HepG2 (cell line): ENCODE data around the gene SIAH2. TPM values are rescaled to one million over a fixed set of nuclear protein-coding genes. Genes with fewer than 3 reads are reported as not detected.

Experiments used
- ARHGAP35 ChIP-seq: sonication (generic); formaldehyde crosslinking; IDR thresholded peaks from 2 replicates; pipeline ENCODE4 v1.9.0; 2022; ENCODE audit warnings: mild to moderate bottlenecking, inconsistent platforms, moderate library complexity, missing genetic modification reagents, borderline replicate concordance
- ATF3 ChIP-seq: sonication (generic); formaldehyde crosslinking; IDR thresholded peaks from 2 replicates; pipeline ENCODE4 v1.4.0; 2020; ENCODE audit warnings: missing genetic modification reagents
- ATF5 ChIP-seq: sonication (generic); formaldehyde crosslinking; IDR thresholded peaks from 2 replicates; pipeline ENCODE4 v1.4.0; 2020; ENCODE audit warnings: mild to moderate bottlenecking, low read depth, missing genetic modification reagents
- CSRNP1 ChIP-seq: sonication (generic); formaldehyde crosslinking; IDR thresholded peaks from 2 replicates; pipeline ENCODE4 v1.8.1; 2023; ENCODE audit warnings: mild to moderate bottlenecking, missing genetic modification reagents
- ERF ChIP-seq: IDR thresholded peaks from 2 replicates; pipeline ENCODE4 v1.6.1; 2018; ENCODE audit warnings: missing biosample characterization, missing genetic modification reagents
- FOXO1 ChIP-seq: sonication (generic); formaldehyde crosslinking; IDR thresholded peaks from 2 replicates; pipeline ENCODE4 v1.4.0; 2020; ENCODE audit warnings: missing genetic modification reagents
- GATAD2A ChIP-seq: IDR thresholded peaks from 2 replicates; pipeline ENCODE4 v1.6.1; 2016
- HMG20B ChIP-seq: conservative IDR thresholded peaks from 2 replicates; pipeline ENCODE4 v1.6.1; 2016; ENCODE audit warnings: missing genetic modification reagents, missing compliant biosample characterization
- HNRNPLL ChIP-seq: fragments of 200-400 bp; formaldehyde crosslinking; IDR thresholded peaks from 2 replicates; pipeline ENCODE4 v1.6.1; 2017; ENCODE audit warnings: mild to moderate bottlenecking, low read depth, low read length; ENCODE audit not compliant: poor library complexity, severe bottlenecking
- JDP2 ChIP-seq: sonication (generic); formaldehyde crosslinking; IDR thresholded peaks from 2 replicates; pipeline ENCODE4 v1.8.1; 2022; ENCODE audit warnings: missing genetic modification reagents, borderline replicate concordance
- MED1 ChIP-seq: sonication (generic); formaldehyde crosslinking; IDR thresholded peaks from 2 replicates; pipeline ENCODE4 v1.4.0; 2020; ENCODE audit warnings: missing genetic modification reagents
- MYC ChIP-seq: sonication (generic); formaldehyde crosslinking; IDR thresholded peaks from 2 replicates; pipeline ENCODE4 v1.9.0; 2021; ENCODE audit warnings: missing genetic modification reagents, borderline replicate concordance
- NFIC ChIP-seq: IDR thresholded peaks from 2 replicates; pipeline ENCODE4 v1.6.1; 2012; ENCODE audit warnings: mild to moderate bottlenecking, low read length, inconsistent platforms
- PHB2 ChIP-seq: fragments of 450-650 bp; IDR thresholded peaks from 2 replicates; pipeline ENCODE4 v1.6.1; 2018; ENCODE audit not compliant: partially characterized antibody
- RARA ChIP-seq: IDR thresholded peaks from 2 replicates; pipeline ENCODE4 v1.6.1; 2016; ENCODE audit warnings: missing genetic modification reagents, missing compliant biosample characterization
- RARG ChIP-seq: sonication (generic); formaldehyde crosslinking; IDR thresholded peaks from 2 replicates; pipeline ENCODE4 v1.4.0; 2020; ENCODE audit warnings: low read depth, mild to moderate bottlenecking, missing genetic modification reagents
- RELA ChIP-seq: sonication (generic); formaldehyde crosslinking; IDR thresholded peaks from 2 replicates; pipeline ENCODE4 v1.4.0; 2020; ENCODE audit warnings: missing genetic modification reagents
- SAP130 ChIP-seq: IDR thresholded peaks from 2 replicates; pipeline ENCODE4 v1.6.1; 2016; ENCODE audit warnings: low read depth
- TARDBP ChIP-seq: sonication (generic); formaldehyde crosslinking; IDR thresholded peaks from 2 replicates; pipeline ENCODE4 v1.8.0; 2022; ENCODE audit warnings: mild to moderate bottlenecking, missing genetic modification reagents
- THAP11 ChIP-seq: IDR thresholded peaks from 2 replicates; pipeline ENCODE4 v1.6.1; 2016; ENCODE audit warnings: missing biosample characterization, missing genetic modification reagents
- ZFY ChIP-seq: sonication (generic); formaldehyde crosslinking; IDR thresholded peaks from 2 replicates; pipeline ENCODE4 v1.4.0; 2020; ENCODE audit warnings: missing genetic modification reagents
- ZNF292 ChIP-seq: sonication (generic); formaldehyde crosslinking; IDR thresholded peaks from 2 replicates; pipeline ENCODE4 v1.8.1; 2022; ENCODE audit warnings: mild to moderate bottlenecking, low read depth, missing genetic modification reagents, borderline replicate concordance
- ZNF350 ChIP-seq: sonication (generic); formaldehyde crosslinking; IDR thresholded peaks from 2 replicates; pipeline ENCODE4 v1.4.0; 2020; ENCODE audit warnings: mild to moderate bottlenecking, low read depth, missing genetic modification reagents, borderline replicate concordance
- ZNF687 ChIP-seq: sonication (generic); formaldehyde crosslinking; IDR thresholded peaks from 2 replicates; pipeline ENCODE4 v1.5.1; 2020; ENCODE audit warnings: mild to moderate bottlenecking, missing genetic modification reagents, moderate library complexity
- ZNF792 ChIP-seq: IDR thresholded peaks from 2 replicates; pipeline ENCODE4 v1.6.1; 2016
- polyA plus RNA-seq, 8 experiments: library from polyadenylated mRNA; depleted of rRNA in 3 of 8; stranded (reverse) in 7 of 8; unstranded in 1 of 8; fragments of >200 nt; fragmentation: Illumina TruSeq in 4 of 8; extraction: Trizol in 4 of 8; gene quantifications; 2 replicates each; pipeline versions ENCODE4 v1.2.1 to v1.2.3, GENCODE V29; 2011 to 2016; ENCODE audit warnings: low read depth in 4 of 8, missing spikeins in 1 of 8, mixed read lengths in 1 of 8; ENCODE audit not compliant: insufficient read depth in 1 of 8
- total RNA-seq, 5 experiments: library from RNA; depleted of rRNA; stranded (reverse); fragments of >200 nt; fragmentation: Illumina TruSeq; extraction: Trizol; gene quantifications; 2 replicates each; pipeline ENCODE4 v1.2.3, GENCODE V29; 2016; ENCODE audit warnings: low read depth in 1 of 5

SIAH2 gene
- total and polyA plus RNA-seq, 2 of the 13 experiments (the other 11 are each of a cell fraction or from before 2014, with no cell fraction given), result 71.8 to 117 TPM

GRCh38 chr3:150779402-150779858 lies 16.5 kb upstream of the SIAH2 start (continued):
- TF ChIP-seq MYC (CRISPR knock-in tag) (peak; percentile 54; the same call in 1 of the 2 replicates), RELA (no peak), FOXO1 (CRISPR knock-in tag) (no peak), ZNF350 (CRISPR knock-in tag) (no peak), ZFY (CRISPR knock-in tag) (0 out of 2 replicates have a peak, but pooled peaks have one; percentile 22), PHB2 (no peak), GATAD2A (CRISPR knock-in tag) (peak; percentile 48; the same call in 1 of the 2 replicates), ZNF687 (CRISPR knock-in tag) (peak; percentile 81), HMG20B (no peak), ZNF792 (CRISPR knock-in tag) (no peak), RARA (CRISPR knock-in tag) (0 out of 2 replicates have a peak, but pooled peaks have one; percentile 34), HNRNPLL (no peak), JDP2 (CRISPR knock-in tag) (no peak), ATF5 (CRISPR knock-in tag) (no peak), ARHGAP35 (CRISPR knock-in tag) (no peak), CSRNP1 (no peak), MED1 (CRISPR knock-in tag) (peak; percentile 59; the same call in 1 of the 2 replicates), NFIC (no peak), ERF (CRISPR knock-in tag) (peak; percentile 63; the same call in 1 of the 2 replicates), ZNF292 (no peak), ATF3 (CRISPR knock-in tag) (no peak), RARG (no peak), SAP130 (CRISPR knock-in tag) (peak; percentile 43; the same call in 1 of the 2 replicates), TARDBP (CRISPR knock-in tag) (no peak), THAP11 (CRISPR knock-in tag) (0 out of 2 replicates have a peak, but pooled peaks have one; percentile 27)
